Thoracic aorta (tissue), 2 donors: ENCODE data around the gene IGF2R. TPM values are rescaled to one million over a fixed set of nuclear protein-coding genes. Genes with fewer than 3 reads are reported as not detected.

Source experiments
- ATAC-seq: fragments of 150-250 bp; one replicate; pipeline ENCODE4 v1.8.0; 2017; ENCODE audit warnings: low read depth; ENCODE audit not compliant: insufficient number of reproducible peaks, low FRiP score
- DNase-seq: peaks from one replicate; pipeline ENCODE4 v3.0.0-alpha.2; 2020; ENCODE audit warnings: low spot score
- H3K27ac ChIP-seq, 2 donors: fragments of 200-600 bp; sonication (generic); 1 replicate in 1 of 2; 2 replicates in 1 of 2; pipeline ENCODE4 v1.5.1; 2016; ENCODE audit warnings: mild to moderate bottlenecking in 2 of 2, moderate library complexity in 2 of 2
- H3K27me3 ChIP-seq: fragments of 200-600 bp; sonication (generic); replicated peaks from 2 replicates; pipeline ENCODE4 v1.6.0; 2016; ENCODE audit warnings: mild to moderate bottlenecking; ENCODE audit not compliant: insufficient read depth
- H3K36me3 ChIP-seq: fragments of 200-600 bp; sonication (generic); one replicate; pipeline ENCODE4 v1.5.1; 2016
- H3K4me1 ChIP-seq, 2 donors: fragments of 200-600 bp; sonication (generic); 1 replicate in 1 of 2; 2 replicates in 1 of 2; pipeline versions ENCODE4 v1.5.1 to v1.6.0; 2016; ENCODE audit warnings: low read depth in 2 of 2, mild to moderate bottlenecking in 1 of 2; ENCODE audit not compliant: control insufficient read depth in 1 of 2
- H3K4me3 ChIP-seq: fragments of 200-600 bp; sonication (generic); 2 replicates; pipeline ENCODE4 v1.5.1; 2016; ENCODE audit warnings: mild to moderate bottlenecking
- H3K9me3 ChIP-seq: fragments of 200-600 bp; sonication (generic); 2 replicates; pipeline ENCODE4 v1.5.1; 2016
- total RNA-seq, 2 donors: library from RNA; depleted of rRNA; stranded (reverse); fragments of >200 nt; gene quantifications; one replicate each; pipeline versions ENCODE4 v1.1.0 to v1.2.3, GENCODE V29; 2016
- TF ChIP-seq, protein P1 (sequence below): fragments of 200-600 bp; sonication (generic); IDR thresholded peaks from one replicate; pipeline ENCODE4 v1.5.1; 2019; ENCODE audit warnings: antibody characterized with exemption

The IGF2R gene
- total RNA-seq, 2 donors from 2014 or later, result 82.2 to 88.4 TPM

DNA sequence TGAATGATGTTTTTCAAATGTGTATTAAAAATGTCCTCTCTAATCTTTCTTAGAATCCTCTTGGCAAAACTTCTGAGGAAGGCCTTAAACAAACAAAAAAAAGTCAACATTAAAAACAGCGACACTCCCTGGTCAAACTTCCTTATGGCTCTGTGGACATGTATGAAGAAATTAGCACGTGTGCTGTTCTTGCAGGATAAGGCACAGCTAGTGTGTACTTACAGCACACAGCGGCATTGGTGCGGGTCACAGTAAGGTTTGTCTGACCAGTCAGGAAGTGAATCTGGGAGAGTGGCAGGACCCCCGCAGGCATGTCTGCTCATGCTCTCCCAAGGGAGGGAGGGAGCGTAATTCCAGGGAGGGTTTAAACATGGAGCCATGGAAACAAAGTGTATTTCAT is 191.6 kb downstream of the IGF2R start:
- Histone ChIP-seq H3K4me3 (no peak overlapping the region), H3K4me1 (peaks cover 0 to 16% of the 10 kb centered on the region in 2 donors), H3K27ac (no peak overlapping the region), H3K27me3 (no peaks in the 10 kb centered on the region), H3K36me3 (no peaks in the 10 kb centered on the region), H3K9me3 (no peaks in the 10 kb centered on the region)
- TF ChIP-seq, protein P1, sequence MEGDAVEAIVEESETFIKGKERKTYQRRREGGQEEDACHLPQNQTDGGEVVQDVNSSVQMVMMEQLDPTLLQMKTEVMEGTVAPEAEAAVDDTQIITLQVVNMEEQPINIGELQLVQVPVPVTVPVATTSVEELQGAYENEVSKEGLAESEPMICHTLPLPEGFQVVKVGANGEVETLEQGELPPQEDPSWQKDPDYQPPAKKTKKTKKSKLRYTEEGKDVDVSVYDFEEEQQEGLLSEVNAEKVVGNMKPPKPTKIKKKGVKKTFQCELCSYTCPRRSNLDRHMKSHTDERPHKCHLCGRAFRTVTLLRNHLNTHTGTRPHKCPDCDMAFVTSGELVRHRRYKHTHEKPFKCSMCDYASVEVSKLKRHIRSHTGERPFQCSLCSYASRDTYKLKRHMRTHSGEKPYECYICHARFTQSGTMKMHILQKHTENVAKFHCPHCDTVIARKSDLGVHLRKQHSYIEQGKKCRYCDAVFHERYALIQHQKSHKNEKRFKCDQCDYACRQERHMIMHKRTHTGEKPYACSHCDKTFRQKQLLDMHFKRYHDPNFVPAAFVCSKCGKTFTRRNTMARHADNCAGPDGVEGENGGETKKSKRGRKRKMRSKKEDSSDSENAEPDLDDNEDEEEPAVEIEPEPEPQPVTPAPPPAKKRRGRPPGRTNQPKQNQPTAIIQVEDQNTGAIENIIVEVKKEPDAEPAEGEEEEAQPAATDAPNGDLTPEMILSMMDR, result no peak
- ATAC-seq, result no peak
- DNase-seq, result no peak

Other genes starting within 250 kb of the IGF2R start
- 100 to 1,000 TPM in 1 of 2 donors, 10 to 100 TPM in 1; 46.3 to 157 TPM for gene WTAP, start 241.6 kb upstream of the IGF2R start, total RNA-seq
- 10 to 100 TPM in 1 of 2 donors, 1 to 10 TPM in 1; 8.1 to 11.1 TPM for gene ACAT2, start 207.0 kb upstream of the IGF2R start, total RNA-seq
- gene TCP1, start 179.5 kb upstream of the IGF2R start, total RNA-seq, result 100 to 1,000 TPM; 112 to 138 TPM
- gene MRPL18, start 178.6 kb upstream of the IGF2R start, total RNA-seq, result 10 to 100 TPM; 34.8 to 46.2 TPM
- gene PNLDC1, start 168.8 kb upstream of the IGF2R start, total RNA-seq, result under 1 TPM in 1 of 2 donors, not detected in 1; 0.54 TPM
- gene MAS1, start 78.1 kb upstream of the IGF2R start, total RNA-seq, result under 1 TPM; 0.14 to 0.27 TPM
- 1 to 10 TPM; 1.2 to 1.6 TPM for gene SLC22A1, start 152.7 kb downstream of the IGF2R start, total RNA-seq